IMR-90 (cell line): ENCODE data around the gene ZNF549.

ENCODE experiments used
- BHLHE40 ChIP-seq: fragments of 150-350 bp; IDR thresholded peaks from 2 replicates; pipeline ENCODE4 v1.6.1; 2016; ENCODE audit warnings: mild to moderate bottlenecking, low read depth, low read length
- CEBPB ChIP-seq: IDR thresholded peaks from 2 replicates; pipeline ENCODE4 v1.6.1; 2012; ENCODE audit warnings: low read depth, low read length, improper control_type of control experiment
- MAFK ChIP-seq: IDR thresholded peaks from 2 replicates; pipeline ENCODE4 v1.6.1; 2012; ENCODE audit warnings: low read depth, low read length, improper control_type of control experiment
- MAZ ChIP-seq: IDR thresholded peaks from 2 replicates; pipeline ENCODE4 v1.6.1; 2012; ENCODE audit warnings: low read depth, mild to moderate bottlenecking, low read length, improper control_type of control experiment, moderate library complexity, borderline replicate concordance
- MXI1 ChIP-seq: IDR thresholded peaks from 2 replicates; pipeline ENCODE4 v1.6.1; 2012; ENCODE audit warnings: low read depth, mild to moderate bottlenecking, low read length, moderate library complexity, borderline replicate concordance
- POLR2A ChIP-seq: IDR thresholded peaks from 2 replicates; pipeline ENCODE4 v1.6.1; 2012; ENCODE audit warnings: mild to moderate bottlenecking, low read depth, low read length
- RFX5 ChIP-seq: IDR thresholded peaks from 2 replicates; pipeline ENCODE4 v1.8.0; 2012; ENCODE audit warnings: low read depth, mild to moderate bottlenecking, low read length, moderate library complexity
- SMC3 ChIP-seq: fragments of 150-350 bp; IDR thresholded peaks from 2 replicates; pipeline ENCODE4 v1.6.1; 2016; ENCODE audit warnings: low read depth, mild to moderate bottlenecking, antibody characterized with exemption, low read length, moderate library complexity
- TF ChIP-seq, protein P1 (sequence below): conservative IDR thresholded peaks from 2 replicates; pipeline ENCODE4 v1.5.1; 2012; ENCODE audit warnings: mild to moderate bottlenecking, low read depth, low read length, improper control_type of control experiment
- TF ChIP-seq, protein P2 (sequence below): fragments of 150-350 bp; IDR thresholded peaks from 2 replicates; pipeline ENCODE4 v1.6.1; 2017; ENCODE audit warnings: mild to moderate bottlenecking, antibody characterized with exemption, low read length, low read depth
- TF ChIP-seq, protein P3 (sequence below): fragments of 150-350 bp; IDR thresholded peaks from 2 replicates; pipeline ENCODE4 v1.6.1; 2016; ENCODE audit warnings: low read depth, mild to moderate bottlenecking, low read length, moderate library complexity, borderline replicate concordance

DNA sequence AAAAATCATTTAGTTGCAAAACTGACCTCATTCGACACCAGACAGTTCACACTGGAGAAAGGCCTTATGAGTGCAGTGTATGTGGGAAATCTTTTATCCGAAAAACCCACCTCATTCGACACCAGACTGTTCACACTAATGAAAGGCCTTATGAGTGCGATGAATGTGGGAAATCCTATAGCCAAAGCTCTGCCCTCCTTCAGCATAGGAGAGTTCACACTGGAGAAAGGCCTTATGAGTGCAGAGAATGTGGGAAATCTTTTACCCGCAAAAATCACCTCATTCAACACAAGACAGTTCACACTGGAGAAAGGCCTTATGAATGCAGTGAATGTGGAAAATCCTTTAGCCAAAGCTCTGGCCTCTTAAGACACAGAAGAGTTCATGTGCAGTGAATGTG lies 79.8 kb downstream of the ZNF549 start:
- no peak for TF ChIP-seq MAFK
- TF ChIP-seq, protein P1, sequence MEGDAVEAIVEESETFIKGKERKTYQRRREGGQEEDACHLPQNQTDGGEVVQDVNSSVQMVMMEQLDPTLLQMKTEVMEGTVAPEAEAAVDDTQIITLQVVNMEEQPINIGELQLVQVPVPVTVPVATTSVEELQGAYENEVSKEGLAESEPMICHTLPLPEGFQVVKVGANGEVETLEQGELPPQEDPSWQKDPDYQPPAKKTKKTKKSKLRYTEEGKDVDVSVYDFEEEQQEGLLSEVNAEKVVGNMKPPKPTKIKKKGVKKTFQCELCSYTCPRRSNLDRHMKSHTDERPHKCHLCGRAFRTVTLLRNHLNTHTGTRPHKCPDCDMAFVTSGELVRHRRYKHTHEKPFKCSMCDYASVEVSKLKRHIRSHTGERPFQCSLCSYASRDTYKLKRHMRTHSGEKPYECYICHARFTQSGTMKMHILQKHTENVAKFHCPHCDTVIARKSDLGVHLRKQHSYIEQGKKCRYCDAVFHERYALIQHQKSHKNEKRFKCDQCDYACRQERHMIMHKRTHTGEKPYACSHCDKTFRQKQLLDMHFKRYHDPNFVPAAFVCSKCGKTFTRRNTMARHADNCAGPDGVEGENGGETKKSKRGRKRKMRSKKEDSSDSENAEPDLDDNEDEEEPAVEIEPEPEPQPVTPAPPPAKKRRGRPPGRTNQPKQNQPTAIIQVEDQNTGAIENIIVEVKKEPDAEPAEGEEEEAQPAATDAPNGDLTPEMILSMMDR, result no peak
- TF ChIP-seq POLR2A, result no peak
- TF ChIP-seq CEBPB, result no peak
- TF ChIP-seq RFX5, result no peak
- no peak for TF ChIP-seq SMC3
- TF ChIP-seq, protein P2, sequence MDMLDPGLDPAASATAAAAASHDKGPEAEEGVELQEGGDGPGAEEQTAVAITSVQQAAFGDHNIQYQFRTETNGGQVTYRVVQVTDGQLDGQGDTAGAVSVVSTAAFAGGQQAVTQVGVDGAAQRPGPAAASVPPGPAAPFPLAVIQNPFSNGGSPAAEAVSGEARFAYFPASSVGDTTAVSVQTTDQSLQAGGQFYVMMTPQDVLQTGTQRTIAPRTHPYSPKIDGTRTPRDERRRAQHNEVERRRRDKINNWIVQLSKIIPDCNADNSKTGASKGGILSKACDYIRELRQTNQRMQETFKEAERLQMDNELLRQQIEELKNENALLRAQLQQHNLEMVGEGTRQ, result no peak
- no peak for TF ChIP-seq BHLHE40
- no peak for TF ChIP-seq MAZ
- TF ChIP-seq, protein P3, sequence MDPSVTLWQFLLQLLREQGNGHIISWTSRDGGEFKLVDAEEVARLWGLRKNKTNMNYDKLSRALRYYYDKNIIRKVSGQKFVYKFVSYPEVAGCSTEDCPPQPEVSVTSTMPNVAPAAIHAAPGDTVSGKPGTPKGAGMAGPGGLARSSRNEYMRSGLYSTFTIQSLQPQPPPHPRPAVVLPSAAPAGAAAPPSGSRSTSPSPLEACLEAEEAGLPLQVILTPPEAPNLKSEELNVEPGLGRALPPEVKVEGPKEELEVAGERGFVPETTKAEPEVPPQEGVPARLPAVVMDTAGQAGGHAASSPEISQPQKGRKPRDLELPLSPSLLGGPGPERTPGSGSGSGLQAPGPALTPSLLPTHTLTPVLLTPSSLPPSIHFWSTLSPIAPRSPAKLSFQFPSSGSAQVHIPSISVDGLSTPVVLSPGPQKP, result no peak
- no peak for TF ChIP-seq MXI1
